Non-pigmented ciliary epithelial cell (primary cell): ENCODE measurements around the gene USP32.
"Not testable (repeated sequence)": the region's sequence is repeated elsewhere in the genome, so short reads cannot be mapped to it uniquely, and the experiment has no call there.

ENCODE experiments used
- DNase-seq: peaks from one replicate; pipeline ENCODE4 v3.0.0-alpha.2; 2010; ENCODE audit warnings: low read depth

The USP32 gene

GRCh38 chr17:60371416-60371815 lies 20.5 kb downstream of the USP32 start:
- DNase-seq = no peak

DNA sequence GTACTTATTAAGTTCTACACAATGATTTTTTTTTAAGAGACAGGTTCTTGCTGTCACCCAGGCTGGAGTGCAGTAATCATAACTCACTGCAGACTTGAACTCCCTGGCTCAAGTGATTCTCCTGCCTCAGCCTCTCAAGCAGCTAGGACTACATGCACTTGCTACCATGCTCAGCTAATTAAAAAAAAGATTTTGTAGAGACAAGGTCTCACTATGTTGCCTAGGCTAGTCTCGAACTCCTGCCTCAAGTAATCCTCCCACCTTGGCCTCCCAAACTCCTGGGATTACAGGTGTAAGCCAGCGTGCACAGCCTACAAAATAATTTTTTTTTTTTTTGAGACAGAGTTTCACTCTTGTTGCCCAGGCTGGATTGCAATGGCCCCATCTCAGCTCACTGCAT lies 22.2 kb downstream of the USP32 start:
- no peak for DNase-seq

DNA sequence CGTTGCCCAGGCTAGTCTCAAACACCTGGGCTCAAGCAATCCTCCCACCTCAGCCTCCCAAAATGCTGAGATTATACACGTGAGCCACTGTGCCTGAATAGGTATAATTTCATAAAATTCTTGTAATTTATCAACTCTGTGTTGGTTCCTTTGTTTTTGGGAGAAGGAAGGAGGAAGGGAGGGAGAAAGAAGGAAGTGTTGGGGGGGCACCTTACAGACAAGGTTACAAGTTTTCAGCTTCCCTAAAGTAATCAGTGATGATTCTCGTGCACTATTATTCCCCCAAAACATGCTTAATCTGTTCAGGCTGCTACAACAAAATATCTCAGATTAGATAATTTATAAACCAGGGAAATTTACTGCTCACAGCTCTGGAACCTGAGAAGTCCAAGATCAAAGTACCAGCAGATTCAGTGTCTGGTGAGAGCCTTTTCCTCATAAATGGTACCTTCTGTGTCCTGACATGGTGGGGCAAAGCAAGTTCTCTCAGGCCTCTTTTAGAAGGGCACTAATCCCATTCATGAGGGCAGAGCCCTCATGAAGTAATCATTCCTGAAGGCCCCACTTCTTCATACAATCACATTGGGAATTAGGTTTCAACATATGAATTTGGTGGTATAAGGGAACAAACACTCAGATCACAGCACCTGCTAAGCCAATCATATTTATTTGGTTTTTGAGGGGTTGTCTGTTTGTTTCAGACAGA lies 28.1 kb downstream of the USP32 start:
- DNase-seq = no peak

- no peak for DNase-seq
These were observed 29.6 kb downstream of the USP32 start for GRCh38 chr17:60362329-60362728.

DNA sequence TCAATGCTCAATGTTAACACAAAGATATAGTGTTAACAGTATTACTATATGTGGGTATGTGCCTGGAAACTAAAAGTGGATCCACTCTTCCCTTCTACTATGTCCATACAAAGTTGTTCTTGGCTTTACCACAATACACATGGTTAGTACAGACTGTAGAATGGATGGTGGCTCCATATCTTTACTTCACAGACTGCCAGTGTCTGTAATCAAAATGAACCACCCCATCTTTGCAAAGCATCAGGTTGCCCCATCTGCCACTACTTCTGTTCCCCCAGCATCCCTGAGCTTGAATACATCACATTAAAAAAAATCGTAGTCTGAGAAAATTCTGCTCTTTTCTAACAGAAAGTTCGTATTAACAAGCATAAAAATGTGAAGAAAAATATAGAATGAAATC lies 30.0 kb downstream of the USP32 start:
- no peak for DNase-seq

DNA sequence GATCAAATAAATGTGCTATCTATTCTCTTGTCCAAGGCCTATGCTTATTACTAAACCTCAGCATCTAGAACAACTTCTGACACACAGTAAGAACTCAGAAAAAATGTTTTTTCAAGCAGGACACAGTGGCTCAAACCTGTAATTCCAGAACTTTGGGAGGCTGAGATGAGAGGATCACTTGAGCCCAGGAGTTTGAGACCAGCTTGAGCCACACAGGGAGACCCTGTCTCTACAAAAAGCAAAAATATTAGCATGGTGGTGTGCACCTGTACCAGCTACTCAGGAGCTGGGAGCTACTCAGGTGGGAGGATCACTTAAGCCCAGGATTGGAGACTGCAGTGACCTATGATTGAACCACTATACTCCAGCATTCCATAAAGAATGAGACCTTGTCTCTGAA lies 32.5 kb downstream of the USP32 start:
- DNase-seq = no peak

DNA sequence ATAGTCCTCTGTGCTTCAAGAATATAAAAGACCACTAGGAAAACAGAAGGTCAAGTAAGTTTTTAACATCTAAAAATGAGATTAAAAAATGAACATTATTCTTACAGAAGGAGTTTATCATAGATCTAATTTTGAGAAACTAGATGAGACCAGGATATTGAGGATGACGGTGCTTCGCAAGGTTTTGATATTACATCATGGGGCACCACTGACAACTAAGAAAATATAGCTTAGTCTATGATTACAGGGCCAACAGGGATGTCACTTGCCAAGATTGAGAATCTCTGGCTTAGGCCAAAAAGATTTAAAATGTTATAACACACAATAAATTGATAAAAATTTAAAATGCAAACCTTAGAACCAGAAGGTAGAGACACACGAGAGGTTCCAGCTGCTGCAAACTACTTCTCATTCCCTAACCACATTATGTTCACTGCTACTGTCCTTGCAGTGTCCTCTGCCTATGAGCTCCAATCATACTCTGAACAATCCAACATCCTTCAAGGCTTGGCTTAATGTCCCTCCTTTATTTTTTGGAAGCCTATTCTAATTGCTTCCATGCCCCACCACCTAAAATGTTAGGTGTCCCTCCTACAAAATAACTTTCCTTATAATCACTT lies 33.2 kb downstream of the USP32 start:
- DNase-seq = no peak

- no peak for DNase-seq
These were observed 35.0 kb downstream of the USP32 start for GRCh38 chr17:60356940-60357339.

- DNase-seq = no peak
These were observed 36.0 kb downstream of the USP32 start for GRCh38 chr17:60355663-60356594.

- no peak for DNase-seq
These were observed 37.7 kb downstream of the USP32 start for GRCh38 chr17:60354223-60354622.

DNA sequence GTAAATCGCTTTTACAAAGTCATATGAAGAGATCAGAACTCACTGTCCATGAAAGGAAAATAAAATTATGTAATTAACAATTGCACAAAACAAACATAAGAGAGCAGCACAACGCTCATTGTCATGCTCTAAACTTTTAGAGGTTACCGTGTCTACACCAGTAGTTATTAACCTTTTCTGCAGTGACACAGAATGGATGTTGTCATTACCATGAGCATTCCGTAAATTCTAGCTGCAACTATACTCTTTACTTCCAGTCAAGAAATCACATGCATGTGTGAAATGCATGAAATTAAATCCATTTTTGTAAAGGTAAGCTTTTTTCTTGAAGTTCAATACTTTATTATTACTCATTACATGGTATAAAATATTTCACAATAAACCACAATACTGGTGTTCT lies 38.2 kb downstream of the USP32 start:
- no peak for DNase-seq

DNA sequence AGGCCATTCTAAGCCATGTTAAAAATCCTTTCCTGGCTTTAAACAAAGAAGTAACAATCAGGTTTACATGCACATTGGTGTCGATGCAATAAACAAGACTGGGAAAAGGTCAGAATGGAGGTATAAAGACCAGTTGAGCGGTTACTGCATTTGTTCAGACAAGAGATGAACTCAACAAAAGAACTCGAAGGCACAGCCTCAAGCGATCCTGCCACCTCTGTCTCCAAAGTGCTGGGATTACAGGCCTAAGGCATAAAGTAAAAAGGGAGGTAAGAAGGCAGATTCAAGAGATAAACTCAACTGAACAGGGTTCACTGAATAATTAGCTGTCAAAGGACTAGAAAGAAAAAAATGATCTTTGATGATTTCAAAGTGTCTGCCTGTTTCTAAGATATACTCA lies 39.4 kb downstream of the USP32 start:
- DNase-seq = no peak

DNA sequence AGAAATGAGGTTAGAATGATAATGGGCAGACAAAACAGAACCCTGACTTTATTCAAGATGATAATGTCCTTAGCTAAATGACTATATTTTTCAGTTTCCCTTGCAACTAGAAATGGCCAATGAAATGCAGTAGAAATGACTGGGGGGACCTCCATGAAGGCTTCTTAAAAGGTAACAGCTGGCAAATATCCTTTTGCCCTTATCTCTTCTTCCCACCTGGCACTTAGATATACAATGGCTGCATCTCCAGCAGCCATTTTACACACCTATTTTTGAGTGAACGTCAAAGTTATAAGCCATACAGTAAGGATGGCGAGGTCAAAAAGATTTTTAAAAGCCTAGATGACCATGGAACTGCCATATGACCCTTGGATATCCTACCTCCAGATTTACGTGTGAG lies 39.9 kb downstream of the USP32 start:
- no peak for DNase-seq

- DNase-seq = no peak
These were observed 40.8 kb downstream of the USP32 start for GRCh38 chr17:60351012-60351695.

DNA sequence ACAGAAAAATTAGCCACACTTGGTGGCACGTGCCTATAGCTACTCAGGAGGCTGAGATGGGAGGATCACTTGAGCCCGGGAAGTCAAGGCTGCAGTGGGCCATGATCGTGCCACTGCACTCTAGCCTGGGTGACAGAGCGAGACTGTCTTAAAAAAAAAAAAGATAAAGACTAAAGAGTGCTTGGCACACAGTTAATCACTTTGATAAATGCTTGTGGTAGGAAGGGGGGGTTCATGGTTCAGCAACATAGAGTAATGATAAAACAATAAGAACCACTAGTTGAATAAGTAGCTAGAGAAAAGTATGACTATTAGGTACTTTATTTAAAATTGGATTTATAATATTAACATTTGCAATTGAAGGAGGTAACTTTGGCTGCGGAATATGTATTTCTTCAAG lies 43.3 kb downstream of the USP32 start:
- DNase-seq = no peak

DNA sequence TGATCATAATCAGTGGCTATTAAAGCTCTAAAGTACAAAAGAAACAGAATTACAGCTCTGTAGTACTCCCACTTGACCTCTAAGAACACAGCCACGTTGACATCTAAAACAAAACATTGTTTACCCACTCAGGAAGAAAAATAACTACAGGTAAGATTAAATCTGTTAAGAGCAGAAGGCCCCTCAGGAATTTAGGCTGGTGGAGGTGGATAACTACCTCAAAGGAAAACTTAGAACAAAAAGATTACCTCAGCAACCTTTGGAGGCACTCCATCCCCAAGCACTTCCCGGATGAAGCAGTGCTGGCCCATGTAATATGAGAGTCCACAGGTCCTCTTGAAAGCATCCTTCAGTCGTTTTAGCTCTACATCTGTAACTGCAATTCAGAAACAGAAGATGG lies 46.7 kb downstream of the USP32 start:
- DNase-seq = no peak

DNA sequence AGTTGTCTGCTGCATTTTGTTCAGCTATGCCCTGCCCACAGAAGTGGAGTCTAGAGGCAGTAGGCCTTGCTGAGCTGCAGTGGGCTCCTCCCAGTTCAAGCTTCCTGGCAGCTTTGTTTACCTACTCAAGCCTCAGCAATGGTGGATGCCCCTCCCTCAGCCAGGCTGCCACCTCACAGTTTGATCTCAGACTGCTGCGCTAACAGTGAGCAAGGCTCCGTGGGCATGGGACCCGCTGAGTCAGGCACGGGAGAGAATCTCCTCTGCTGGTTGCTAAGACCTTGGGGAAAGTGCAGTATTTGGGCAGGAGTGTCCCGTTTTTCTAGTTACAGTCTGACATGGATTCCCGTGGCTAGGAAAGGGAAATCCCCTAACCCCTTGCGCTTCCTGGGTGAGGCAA lies 49.4 kb downstream of the USP32 start:
- DNase-seq = not testable (repeated sequence)

DNA sequence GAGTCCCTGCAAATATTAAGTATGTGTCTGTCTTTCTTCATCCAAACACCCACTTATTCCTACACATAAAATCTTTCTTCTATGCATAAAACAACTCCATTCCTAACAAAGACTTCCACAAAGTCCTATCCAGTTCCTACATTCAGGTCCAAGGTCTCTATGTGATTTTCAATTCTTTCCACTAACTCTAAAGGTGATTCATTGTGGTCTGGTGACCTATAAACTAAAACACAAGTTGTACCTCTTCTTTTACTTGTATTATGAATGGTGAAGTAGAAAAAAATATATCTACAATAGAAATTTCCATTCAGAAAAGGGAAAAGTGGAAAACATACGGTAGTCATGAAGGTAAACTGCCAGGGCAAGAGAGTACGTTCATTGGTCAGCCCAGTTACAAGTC lies 56.6 kb downstream of the USP32 start:
- no peak for DNase-seq

GRCh38 chr17:60333628-60334031 lies 58.3 kb downstream of the USP32 start:
- no peak for DNase-seq

DNA sequence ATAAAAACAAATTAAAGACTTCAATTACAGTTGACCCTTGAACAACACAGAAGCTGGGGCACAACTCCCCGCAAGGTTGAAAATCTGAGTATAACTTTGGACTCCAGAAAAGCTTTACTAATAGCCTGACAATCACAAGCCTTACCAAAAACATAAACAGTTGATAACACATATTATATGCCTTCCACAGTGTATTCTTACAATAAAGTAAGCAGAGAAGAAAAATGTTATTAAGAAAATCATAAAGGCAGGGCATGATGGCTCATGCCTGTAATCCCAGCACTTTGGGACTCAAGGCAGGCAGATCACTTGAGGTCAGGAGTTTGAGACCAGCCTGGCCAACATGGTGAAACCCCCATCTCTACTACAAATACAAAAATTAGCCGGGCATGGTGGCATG lies 58.9 kb downstream of the USP32 start:
- not testable (repeated sequence) for DNase-seq

- DNase-seq = no peak
These were observed 59.4 kb downstream of the USP32 start for GRCh38 chr17:60332574-60332973.

- no peak for DNase-seq
These were observed 61.2 kb downstream of the USP32 start for GRCh38 chr17:60330731-60331130.
